NCI-H345 treated with DMSO at 0.1 percent for 48 hours (cell line): ENCODE results near the gene DNAH6.

ENCODE experiments used
- DNase-seq: peaks from one replicate; lab custom pipeline; 2025; ENCODE audit not compliant: unreplicated experiment; lab: John Stamatoyannopoulos, UW

DNAH6 gene

DNA sequence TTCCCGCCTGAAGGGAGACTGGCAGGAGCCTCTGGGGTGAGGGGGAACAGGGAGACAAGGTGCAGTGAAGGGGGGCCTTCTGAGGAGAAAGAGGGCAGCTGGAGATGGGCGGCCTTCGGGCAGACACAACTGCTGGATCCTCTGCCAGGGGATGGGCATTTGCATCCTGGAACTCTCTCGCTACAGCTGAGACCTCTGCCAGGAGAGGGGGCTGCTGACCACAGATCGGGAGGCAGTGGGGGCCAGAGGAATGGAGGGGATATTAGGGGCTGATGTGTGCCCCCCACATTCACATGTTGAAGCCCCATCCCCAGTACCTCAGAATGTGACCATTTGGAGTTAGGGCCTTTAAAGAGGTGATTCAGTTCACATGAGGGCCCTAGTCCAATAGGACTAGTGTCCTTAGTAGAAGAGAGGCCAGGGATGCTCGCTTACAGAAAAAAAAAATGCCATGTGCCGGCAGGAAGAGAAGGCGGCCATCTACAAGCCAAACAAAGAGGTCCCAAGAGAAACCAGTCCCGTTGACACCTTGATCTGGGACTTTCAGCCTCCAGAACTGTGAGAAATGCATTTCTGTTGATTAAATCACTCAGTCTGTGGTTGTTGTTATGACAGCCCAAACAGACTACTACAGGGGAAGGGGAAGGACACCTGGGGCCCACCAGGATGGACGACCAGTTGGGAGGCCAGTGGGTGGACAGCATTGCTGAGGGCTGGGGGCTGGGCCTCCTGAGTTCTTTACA is 314.6 kb downstream of the DNAH6 start:
- no peak for DNase-seq

DNA sequence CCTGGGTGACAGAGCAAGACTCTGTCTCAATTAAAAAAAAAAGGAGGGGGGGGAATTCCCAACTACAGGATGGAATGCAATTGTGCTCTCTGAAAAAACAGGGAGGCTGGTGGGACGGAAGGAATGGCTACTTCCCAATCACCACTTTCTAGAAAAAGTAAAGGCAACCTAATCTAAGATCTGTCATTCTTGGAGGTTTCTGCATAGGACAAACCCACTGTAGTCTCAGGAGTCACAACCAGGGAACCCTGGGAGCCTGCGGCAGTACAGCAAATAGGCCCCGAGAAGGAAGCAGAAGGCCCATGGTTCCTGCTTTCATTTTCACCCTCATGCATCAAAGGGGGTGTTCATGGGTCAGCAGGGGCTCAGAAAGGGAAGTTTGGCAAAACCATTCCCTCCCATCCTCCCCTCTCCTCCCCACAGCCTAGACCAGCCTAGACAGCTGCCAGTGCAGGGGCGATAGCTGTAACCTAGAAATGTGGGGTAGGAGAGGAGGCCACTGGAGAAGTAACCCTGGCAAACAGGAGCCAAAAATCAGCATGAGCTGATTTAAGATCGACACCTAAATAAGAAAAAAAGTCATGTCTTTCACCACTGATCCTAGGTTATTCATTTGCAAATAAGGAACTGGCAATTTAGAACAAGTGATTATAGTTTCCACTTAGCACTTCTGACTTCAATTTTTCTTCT is 316.6 kb downstream of the DNAH6 start:
- no peak for DNase-seq

DNA sequence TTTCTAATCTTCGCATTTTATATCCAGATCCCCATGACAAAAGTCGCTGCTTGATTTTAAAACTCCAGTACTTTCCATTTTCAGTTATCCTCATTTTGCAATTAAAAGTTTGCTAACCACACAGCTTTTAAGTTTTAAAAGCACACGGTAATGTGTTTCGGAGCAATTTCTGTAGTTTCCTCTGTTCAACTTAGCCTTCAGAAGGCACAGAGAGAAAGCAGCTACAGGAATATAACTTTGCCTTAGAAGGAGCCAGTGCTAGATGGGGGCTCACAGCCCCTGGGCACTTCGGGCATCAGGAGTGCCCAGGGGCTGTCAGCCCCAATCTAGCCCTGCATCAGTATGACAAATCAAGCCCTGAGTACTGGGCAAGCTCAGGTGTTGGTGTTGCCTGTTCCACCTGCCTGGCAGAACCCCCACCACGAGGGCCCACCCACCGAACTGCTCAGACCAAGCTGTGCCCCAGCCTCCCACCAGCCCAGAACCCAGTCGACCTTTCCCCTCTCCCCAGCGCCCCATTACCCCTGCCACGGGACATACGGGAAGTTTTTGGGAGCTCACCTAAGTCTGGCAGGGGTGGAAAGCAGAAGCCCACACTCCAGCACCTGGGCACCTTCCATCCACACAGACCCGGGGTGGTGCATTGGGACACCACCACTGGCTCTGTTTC is 317.3 kb downstream of the DNAH6 start:
- DNase-seq, result no peak

DNA sequence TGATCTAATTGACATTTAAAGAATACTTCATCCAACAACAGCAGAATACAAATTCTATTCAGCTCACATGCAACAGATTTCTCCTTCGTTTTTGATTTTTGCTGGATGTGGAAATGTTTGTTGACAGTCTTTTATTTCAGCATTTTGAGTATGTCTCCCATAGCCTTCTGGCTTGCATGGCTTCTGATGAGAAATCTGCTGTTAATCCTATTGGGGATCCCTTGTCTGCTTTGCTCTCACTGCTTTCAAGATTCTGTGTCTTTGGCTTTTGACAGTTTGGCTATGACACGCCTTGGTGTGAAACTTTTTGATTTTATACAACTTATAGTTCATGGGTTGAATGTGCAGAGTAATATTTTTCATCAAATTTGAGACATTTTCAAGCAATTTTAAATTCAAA is 319.9 kb downstream of the DNAH6 start:
- no peak for DNase-seq

DNA sequence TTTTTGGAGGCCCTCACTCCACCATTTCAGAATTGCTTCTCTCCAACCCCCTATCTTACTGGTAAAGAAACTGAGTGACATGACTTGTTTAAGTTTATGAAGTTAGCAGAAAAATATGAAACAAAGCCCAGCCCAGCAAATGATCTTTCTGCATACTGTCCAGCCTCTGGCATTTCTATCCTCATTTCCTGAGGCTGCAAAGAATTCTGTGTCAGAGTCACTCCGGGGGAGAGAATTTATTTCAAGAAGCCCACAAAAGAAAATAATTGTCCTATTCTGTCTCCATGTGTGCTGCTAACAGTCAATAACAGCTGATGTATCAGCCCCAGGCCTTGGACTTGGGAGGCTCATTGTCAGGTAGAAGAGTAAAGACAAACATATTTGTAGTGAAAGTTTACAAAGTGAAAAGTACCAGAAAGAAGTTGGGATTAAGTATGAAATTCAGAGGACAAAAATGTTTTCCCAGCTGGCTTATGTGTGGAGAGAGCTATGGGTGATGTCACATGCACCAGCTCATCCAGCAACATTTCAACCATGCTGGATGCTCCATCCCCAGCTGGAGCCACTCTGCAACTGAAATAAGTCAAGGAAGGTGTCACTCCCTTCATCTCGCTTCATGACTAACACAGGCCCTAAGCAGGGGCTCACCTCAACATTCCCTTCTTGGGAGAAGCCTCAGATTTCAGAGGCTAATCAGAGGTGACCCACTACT is 322.3 kb downstream of the DNAH6 start:
- DNase-seq, result no peak

DNA sequence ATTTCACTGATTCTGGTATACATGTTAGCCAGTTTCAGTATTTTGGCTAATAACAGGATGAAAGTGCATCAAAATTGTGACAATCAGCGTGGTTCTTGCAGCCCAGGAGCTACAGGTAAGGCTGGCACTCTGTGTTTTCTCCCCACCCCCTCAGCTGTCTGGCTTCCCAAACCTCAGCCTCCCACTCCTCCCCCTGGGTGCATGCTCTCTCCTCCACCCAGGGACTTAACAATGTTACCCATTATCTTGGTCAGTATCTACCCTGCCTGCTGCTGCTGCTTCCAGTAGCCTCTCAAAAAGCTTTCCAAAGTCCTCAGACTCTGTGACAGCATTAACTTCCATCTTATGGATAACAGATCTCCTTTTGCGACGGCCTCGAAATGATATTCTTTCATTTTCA is 323.6 kb downstream of the DNAH6 start:
- no peak for DNase-seq

DNA sequence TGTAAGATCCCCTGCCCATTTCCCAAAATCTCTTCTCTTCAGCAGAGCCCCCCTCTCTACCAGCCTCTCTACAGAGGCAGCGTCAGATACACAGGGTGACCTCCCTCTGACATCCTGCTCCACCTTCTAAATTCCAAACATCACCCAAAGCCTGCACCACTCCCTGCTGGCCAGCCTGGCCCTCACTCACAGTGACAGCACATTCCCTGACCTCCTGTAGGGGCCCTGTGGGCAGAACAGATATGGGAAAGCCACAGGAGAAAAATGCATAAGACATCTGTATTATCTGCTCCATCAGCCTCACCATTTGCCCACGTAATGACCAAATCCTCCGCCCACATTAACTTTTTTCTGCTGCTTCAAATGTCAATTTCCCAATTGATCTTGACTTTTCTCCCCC is 324.0 kb downstream of the DNAH6 start:
- no peak for DNase-seq

DNA sequence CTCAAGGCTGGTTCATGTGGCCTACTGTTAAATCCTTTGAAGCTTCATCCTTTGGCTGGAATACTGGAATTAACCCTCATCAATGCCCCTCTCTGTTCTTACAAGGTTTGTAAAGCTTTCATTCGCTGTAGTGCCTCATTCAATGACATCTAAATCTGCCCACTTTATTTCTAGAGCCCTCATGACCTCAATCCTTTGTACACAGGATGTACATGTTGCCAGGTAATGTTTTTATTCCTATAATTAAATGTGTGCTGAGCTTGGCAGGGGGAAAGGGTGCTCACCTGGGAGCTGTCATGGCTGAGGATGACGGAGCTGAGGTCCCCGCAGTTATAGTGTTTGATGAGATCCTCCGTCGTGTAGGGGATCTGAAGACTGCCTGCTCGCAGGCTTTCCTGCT is 325.3 kb downstream of the DNAH6 start:
- DNase-seq, result no peak

DNA sequence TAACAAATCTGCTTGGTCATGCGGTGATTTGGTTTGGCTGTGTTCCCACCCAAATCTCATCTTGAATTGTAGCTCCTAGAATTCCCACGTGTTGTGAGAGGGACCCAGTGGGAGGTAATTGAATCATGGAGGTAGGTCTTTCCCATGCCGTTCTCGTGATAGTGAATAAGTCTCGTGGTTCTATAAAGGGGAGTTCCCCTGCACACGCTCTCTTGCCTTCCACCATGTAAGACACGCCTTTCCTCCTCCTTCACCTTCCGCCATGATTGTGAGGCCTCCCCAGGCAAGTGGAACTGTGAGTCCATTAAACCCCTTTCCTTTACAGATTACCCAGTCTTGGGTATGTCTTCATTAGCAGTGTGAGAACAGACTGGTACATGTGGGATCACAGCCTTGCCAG is 327.8 kb downstream of the DNAH6 start:
- DNase-seq, result no peak

DNA sequence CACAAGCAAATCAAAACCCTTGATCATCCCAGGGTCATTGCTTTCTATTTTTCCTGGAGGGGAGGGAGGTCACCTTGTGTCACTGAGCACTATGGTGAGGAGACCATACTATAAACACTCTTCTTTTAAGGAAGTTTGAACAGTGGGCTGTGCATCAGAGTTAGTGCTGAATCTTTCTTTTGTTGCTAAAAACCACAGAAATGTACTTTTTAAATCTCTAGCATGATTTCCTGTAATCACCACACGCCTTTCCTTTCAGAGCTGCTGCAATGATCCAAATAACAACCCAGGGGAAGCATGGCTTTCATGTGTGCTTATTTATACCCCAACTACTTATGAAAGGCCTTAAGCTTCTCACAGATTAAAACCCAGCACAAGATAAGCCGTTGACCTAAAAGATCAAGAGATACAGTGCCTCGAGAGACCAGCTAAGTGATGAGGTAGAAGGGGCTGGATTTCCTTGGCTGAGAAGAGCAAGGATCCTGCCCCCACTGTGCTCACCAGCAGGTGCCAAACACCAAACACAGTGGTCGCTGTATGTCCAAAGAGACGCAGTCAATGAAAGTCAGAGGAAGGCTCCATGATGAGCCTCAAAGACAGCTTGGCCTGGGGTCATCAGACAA is 329.9 kb downstream of the DNAH6 start:
- no peak for DNase-seq

DNA sequence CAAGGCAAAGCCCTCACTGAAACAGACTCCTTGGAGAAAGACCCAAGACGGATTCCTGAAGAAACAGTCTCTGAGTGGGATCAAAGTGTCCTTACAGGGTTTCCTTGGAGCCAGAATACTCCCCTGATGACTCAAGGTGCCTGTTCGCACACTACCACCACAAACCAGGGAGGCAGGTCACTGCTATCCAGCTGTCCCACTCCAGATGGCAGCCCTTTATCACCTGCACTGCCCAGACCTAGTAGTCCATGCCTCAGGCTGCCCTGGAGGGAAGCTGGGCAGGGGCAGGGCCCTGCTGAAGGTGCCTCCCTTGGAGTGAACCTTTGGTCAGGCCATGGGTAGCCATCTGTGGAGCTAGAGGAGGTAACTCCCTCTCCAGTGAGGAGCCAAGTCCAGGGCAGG is 330.4 kb downstream of the DNAH6 start:
- DNase-seq, result no peak

DNA sequence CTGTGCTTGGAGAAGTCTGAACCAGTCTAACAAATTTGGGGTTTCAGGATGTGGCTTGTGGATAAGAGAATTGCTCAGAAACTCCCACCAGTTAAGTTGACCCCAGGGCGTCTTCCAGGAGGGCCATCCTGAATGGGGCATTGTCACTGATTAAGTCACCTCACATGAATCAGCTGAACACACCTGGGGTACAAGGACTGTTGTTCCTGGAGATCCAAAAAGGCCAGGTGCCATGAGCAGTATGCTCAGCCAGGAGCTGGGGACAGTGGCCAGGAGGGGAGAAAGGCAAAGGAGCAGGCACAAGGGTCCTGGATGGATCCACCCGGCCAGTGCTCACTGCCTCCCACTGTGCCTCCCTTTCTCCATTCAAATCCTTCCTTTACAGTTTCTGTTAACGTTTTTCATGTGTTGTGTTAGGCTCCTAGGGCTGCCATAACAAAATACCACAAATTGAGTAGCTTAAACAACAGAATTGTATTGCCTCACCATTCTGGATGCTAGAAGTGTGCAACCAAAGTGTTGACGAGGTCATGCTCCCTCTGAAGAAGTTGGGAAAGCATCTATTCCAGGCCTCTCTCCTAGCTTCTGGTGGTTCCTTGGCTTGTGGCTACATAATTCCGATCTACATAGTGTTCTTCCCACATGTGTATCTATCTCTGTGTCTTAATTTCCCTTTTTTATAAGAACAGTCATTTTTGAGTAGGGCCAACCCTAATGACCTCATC is 331.2 kb downstream of the DNAH6 start:
- DNase-seq, result no peak

DNA sequence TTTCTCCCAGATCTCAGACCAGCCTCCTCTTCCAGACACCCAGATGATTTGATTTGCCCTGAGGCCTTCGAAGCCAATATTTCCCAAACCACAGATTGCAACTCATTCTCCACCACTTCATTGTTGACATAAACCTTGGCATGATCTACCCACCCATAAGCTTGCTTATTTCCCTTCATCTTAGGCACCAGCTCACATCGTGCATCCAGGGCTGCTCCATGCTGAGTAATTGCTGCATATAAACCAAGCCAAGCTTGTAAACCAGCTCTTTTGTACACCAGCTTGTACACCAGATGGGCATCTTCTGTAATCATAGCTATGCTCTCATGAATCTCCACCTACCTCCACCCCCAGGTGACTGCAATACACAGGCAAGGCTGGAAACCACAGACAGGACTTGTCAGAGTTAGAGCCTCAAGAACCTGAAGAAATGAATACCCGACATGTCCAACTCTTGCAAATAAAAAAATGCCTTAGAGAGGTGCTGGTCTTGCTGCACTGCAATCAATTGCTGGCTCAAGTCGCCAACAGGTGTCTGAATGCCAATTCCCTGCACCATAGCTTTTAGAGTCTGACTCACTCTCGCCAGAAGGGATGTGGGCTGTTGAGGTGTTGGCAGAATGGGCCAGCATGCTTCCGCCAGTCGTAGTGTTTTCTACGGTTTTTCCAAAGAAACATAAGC is 333.1 kb downstream of the DNAH6 start:
- no peak for DNase-seq

DNA sequence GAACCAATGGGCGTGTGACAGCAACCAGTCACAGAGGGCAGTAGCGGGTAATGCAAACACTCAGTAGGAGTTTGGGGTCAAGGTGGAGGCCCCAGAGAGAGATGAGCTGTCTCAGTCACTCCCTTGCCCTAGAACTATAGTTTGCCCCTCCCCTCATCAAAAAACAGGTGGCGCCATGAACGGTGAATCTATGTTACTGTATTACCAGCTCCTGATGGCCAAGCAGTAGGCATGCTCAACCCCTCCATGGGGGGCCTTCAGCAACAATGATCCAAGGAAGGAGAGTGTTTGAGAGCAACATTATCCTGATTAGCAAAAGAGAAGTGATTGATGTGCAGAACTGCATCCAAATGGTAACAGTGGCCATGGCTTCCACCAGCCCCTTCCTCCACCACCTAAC is 334.2 kb downstream of the DNAH6 start:
- no peak for DNase-seq

DNA sequence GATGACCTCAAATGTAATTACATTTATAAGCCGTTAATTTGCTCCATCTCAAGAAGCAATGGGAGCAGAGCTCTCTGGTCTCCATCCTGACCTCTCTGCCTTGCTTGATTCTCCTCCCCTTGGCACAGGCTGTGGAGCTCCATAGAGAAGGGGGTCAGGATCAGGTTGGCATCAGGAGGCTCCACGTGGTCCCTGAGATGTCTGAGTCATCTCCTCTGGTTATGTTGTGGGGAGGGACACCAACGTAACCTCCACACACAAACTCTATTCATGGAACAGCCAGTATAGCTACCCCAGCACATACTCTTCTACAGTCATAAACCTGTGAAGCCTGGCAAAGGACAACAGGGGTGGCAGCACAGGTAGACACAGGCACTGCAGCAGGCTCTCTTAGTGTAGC is 335.6 kb downstream of the DNAH6 start:
- DNase-seq, result no peak

DNA sequence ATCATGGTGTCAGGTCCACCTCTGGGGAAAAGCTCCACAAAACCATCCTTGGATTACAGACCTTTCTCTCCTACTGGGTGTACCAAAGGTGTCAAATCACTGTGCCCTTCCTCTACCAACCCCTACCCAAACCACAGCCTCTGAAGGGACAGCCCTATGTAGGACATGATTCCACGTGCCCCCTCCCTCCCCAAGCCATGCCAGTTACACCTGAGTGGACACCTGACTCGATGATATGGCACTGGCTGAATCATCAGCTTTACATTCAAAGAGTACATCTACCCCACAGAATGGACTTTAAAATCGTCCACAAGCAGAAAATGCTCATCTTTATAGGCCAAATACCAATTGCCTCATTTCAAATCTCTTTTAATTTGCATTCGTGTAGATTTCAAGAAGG is 338.6 kb downstream of the DNAH6 start:
- no peak for DNase-seq

DNA sequence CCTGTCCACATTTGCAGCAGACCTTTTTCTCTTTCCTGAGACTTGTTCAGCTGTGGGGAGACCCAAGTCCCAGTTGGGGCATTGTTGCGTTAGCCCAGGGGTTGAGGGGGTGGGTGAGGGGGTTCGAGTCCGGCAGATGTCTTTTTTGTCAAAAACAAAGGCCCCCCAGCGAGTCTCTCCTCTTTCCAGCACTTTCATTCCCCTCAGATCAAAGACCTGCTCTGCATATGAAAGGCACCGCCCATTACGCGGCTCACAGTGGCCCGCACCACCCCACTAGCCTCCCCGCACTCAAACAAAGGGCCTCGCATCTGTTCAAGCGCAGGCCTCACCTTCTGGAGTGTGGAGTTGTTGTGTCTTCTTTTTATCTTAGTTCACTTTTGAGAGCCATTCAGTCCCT is 339.4 kb downstream of the DNAH6 start:
- no peak for DNase-seq

DNA sequence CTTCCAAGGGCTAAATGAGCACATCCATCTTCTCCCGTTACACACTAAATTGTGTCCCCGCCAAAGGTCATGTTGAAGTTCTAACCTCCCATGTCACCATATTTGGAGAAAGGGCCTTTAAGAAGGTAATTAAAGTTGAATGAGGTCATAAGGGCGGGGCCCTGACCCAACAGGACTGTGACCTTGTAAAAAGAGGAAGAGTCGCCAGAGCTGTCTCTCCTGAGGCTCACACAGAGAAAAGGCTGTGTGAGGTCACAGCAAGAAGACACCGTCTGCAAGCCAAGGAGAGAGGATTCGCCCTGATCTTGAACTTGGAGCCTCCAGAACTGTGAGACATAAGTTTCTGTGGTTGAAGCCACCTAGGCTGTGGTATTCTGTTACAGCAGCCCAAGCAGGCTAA is 340.5 kb downstream of the DNAH6 start:
- no peak for DNase-seq

DNA sequence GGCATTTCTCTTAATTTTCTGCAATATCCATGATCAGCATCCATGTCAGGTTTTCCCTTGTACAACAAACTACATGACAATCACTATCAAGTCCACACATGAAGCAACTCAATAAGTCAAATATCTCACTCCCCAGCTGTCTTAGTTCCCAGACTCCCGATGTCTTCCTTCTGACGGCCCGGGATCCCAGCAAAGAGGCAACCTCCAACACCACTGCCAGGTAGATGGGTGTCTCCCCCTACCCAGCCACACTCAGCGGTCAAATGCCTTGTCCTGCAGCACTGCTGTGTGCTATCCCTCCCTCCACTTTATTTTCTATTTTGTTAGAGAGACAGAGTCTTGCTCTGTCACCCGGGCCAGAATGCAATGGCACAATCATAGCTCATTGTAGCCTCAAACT is 341.3 kb downstream of the DNAH6 start:
- DNase-seq, result no peak

DNA sequence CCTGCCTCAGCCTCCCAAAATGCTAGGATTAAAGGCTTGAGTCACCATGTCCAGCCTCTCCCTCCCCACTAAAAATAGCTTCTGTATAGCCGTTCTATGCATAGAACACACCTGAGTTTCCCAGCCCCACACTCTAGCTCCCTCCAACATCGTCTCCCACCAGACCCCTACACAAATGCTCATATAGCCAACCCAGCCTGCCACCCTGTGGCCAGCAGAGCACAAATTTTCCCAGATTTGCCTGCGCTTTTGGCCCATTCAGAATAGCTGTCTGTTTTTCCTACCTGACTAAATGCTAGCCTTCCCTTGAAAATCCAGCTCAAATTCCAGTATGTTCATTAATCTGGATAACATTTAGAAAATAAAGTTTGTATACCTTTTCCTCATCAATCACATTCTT is 341.8 kb downstream of the DNAH6 start:
- no peak for DNase-seq
